Sigmoid colon (tissue), 4 donors: ENCODE results near the gene GABRR3.

Source experiments
- CTCF ChIP-seq, 4 experiments: fragments of 450-650 bp in 3 of 4; fragments of 200-600 bp in 1 of 4; IDR thresholded peaks; one replicate each; pipeline ENCODE4 v1.5.1; 2016 to 2019; ENCODE audit warnings: antibody characterized with exemption in 4 of 4, mild to moderate bottlenecking in 3 of 4, moderate library complexity in 2 of 4
- EP300 ChIP-seq, 4 donors: sonication (generic); formaldehyde crosslinking; IDR thresholded peaks; one replicate each; pipeline ENCODE4 v1.6.1; 2017; ENCODE audit warnings: antibody characterized with exemption in 4 of 4
- POLR2A ChIP-seq, 2 donors: fragments of 450-650 bp; IDR thresholded peaks; one replicate each; pipeline ENCODE4 v1.6.1; 2016; ENCODE audit warnings: antibody characterized with exemption in 2 of 2, mild to moderate bottlenecking in 2 of 2, moderate library complexity in 2 of 2
- POLR2AphosphoS5 ChIP-seq, 4 donors: sonication (generic); formaldehyde crosslinking; IDR thresholded peaks; one replicate each; pipeline ENCODE4 v1.6.1; 2017; ENCODE audit warnings: antibody characterized with exemption in 4 of 4

- TF ChIP-seq POLR2A (IDR thresholded peaks at IDR 0.05) (no peak), CTCF (IDR thresholded peaks at IDR 0.05) (no peak), POLR2AphosphoS5 (IDR thresholded peaks at IDR 0.05) (no peak), EP300 (IDR thresholded peaks at IDR 0.05) (no peak)
Observed at GRCh38 chr3:98013411-98014267, 21.5 kb downstream of the GABRR3 start.
